GM21576 (cell line): ENCODE measurements around the gene UTP4.
A peak's percentile ranks its signal among the peaks of the same experiment; 100 is the strongest.

ENCODE experiments used
- ATAC-seq: cut with Tn5 transposase; IDR thresholded peaks from one replicate; pipeline ENCODE4 v1.9.1; 2021; ENCODE audit warnings: mild to moderate bottlenecking, moderate library complexity; ENCODE audit not compliant: unreplicated experiment

Gene UTP4

DNA sequence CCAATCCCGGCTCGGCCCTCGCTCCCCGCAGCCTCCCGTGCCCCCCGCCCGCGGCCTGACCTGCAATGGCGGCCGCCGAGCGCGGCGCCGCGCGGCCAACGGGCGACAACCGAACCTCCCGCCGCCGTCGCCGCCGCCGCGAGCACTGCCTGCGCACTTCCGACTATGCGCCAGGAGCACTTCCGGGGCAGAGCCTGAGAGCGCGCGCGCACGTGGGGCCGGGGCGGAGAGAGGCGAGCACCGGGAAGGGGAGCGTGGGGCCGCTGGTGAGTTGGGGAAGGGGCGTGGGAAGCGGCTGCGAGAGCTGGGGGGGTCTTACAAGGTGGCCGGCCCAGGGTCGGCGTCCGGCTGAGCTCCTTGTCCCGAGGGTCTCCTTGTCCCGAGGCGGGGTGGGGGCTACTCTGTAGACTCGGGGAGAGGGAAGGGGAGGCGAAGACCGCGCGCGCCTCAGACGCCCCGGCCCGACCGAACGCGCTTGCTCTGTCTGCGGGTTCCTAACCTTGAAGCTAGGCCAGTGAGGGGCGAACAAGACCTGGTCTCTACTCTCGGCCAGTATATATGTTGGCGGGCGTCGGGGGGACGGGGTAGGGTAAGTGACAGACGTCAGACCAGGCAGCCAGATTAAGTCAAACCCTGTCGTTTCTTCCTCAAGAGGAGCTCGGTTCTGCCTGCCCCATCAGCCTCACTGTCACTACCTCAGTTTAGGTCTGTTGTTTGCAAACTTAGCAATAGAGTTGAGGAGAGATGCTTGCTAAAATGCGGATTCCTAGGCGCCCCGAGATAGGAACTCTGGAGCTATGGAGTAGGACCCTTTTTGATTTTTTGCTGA, at the start of gene UTP4, which contains the start of gene CHTF8:
UTP4 (plus strand) TSS at position 226 of the 829 bp plus-strand sequence. CDS start 811 bp downstream, outside the sequence.
CHTF8 (minus strand) TSS at position 165 of the 829 bp plus-strand sequence. CDS start 11,130 bp downstream, outside the sequence.
- ATAC-seq, result peak; percentile 82

DNA sequence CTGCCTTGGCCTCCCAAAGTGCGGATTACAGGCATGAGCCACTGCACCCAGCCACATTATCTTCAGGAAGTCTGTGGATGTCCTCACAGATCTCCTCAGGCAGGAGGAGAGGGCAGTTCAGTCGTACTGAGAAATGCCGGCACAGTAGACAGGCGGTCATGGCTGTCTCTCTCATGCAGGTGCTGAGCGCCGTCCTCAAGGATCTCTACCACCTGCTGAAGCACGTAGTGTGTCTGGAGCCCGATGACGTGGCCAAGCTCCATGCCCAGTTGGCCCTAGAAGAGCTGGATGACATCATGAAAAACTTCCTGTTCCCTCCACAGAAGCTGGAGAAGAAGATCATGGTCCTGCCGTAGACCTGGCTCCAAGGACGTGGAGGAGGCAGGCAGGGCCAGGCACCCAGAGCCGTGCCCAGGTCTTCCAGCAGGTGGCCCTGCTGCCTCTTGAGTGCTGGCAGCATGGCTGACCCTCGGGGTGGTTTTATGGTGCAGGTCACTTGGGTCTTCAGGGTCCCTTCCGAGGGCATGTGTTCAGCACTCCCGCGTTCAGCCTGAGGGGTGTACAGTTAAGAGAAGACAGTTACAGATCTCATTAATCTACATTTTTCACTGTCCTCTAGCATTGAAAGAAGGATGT, 49.0 kb upstream of the UTP4 start:
- ATAC-seq, result no peak

- ATAC-seq, result no peak
These were observed 48.2 kb upstream of the UTP4 start for GRCh38 chr16:69084289-69084688.

- ATAC-seq, result no peak
These were observed 47.3 kb upstream of the UTP4 start for GRCh38 chr16:69085032-69085695.

DNA sequence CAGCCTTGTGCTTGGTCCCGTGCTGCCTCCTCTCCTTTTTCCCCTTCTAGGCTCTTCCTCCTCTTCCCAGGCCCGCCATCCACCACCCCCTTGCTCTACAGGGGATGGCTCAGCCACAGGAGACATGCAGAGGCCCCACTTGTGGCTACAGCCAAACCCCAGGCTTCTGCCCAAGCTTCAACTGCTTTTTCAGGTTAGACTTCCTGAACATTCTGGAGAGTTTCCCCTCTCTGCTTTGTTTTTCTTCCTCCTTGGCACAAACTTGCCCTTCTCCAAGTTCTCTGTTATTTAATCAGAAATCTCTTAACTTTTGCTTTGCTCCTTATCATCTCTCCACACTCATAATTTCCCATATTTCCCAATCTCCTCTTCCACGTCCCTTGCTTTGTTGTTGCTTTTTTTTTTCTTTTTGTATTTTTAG, 45.3 kb upstream of the UTP4 start:
- no peak for ATAC-seq

DNA sequence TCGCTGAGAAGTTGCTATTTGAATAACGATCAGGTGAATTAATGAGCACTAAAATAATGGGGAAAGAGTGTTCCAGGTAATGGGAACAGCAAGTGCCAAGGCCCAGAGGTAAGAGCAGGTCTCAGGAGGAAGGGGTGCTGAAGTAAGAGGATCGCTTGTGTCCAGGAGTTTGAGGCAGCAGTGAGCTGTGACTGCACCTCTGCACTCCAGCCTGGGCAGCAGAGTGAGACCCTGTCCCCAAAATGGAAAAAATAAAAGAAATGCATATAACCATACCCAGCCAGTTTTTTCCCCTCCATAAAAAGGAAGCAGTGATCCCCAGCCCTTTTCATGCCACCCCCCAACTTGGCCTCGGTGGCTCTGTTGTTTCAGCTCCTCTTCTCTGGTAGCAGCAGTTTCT, 43.8 kb upstream of the UTP4 start:
- no peak for ATAC-seq

- no peak for ATAC-seq
These were observed 43.1 kb upstream of the UTP4 start for GRCh38 chr16:69089091-69089910.

DNA sequence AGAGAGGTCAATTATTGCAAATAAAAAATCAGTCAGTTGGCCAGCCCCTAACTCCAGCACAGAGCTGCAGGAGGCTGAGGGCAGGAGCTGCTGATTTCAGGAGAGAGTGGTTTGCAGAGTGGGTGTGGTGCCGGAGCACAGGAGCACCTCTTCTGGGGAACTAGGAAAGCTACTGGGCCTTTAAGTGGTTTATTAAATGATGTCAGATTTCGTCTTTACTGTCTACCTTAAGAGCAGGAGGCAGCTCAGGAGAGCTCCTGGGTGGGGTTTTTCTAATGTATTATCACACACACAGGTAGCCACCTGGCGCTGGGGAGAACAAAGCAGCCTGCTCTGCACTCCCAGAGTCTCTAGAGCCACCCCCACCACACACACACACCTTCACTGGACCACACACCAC, 38.5 kb upstream of the UTP4 start:
- ATAC-seq, result no peak

- no peak for ATAC-seq
These were observed 37.9 kb upstream of the UTP4 start for GRCh38 chr16:69094501-69094900.

DNA sequence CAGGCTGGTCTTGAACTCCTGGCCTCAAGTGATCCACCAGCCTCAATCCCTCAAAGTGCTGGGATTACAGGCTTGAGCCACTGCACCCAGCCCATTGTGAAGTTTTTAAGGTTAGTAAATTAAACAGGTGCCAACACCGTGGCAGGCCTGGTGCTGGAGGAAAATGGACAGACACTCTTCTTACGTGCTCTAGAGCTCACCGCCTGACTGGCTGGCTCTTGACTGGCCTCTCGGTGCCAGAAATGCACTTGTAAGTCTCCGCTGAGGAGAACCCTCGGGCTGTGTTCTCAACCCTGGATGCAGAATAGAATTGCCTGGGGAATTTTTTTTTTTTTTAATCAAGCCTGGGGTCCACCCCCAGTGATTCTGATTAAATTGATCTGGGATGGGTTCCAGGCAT, 37.3 kb upstream of the UTP4 start:
- ATAC-seq, result no peak

GRCh38 chr16:69100071-69100691, 32.3 kb upstream of the UTP4 start:
- no peak for ATAC-seq

DNA sequence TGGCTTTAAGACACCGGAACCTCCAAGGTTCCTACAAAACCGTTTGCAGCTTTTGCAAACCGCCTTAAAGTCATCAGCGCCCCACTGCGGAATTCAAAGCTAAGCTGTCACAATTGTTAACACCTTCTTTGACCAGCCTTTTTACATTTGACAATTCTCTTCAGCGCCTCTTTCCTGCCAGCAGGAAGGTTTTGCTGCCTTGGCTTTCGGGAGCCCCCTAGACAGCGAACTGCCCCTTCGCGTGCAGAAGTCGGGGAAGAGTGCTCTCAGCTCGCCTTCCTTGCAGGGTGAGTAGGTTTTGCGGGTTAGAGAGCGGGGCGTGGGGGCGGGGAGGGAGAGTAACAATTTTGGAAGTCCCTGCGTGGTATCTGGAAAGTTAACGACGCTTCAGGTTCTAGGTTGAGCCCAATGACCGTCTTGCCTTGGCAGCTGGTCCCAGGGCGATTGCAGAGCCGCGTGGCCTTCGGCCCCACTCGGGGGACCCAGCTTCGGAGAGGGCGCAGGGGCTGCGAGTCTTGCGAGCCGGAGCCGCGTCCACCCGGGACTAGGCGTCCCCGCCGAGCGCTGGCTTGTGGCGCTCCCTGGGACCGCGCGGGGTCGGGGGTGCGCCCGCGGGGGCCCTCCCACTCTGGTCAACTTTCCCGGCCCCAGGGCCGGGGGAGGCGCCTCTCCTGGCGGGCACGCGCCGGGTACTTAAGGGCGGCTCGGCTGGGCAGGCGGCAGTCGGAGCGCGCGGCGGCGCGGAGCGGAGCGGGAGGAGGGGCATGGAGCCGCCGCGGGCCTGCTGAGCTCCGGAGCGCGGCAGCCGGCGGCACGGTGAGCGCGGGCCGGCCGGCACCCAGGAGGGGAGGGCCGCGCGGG, 26.7 kb upstream of the UTP4 start, which contains the start of gene HAS3:
HAS3 (plus strand) TSS at position 153 of the 861 bp plus-strand sequence. CDS start 3,743 bp downstream, outside the sequence.
- no peak for ATAC-seq

DNA sequence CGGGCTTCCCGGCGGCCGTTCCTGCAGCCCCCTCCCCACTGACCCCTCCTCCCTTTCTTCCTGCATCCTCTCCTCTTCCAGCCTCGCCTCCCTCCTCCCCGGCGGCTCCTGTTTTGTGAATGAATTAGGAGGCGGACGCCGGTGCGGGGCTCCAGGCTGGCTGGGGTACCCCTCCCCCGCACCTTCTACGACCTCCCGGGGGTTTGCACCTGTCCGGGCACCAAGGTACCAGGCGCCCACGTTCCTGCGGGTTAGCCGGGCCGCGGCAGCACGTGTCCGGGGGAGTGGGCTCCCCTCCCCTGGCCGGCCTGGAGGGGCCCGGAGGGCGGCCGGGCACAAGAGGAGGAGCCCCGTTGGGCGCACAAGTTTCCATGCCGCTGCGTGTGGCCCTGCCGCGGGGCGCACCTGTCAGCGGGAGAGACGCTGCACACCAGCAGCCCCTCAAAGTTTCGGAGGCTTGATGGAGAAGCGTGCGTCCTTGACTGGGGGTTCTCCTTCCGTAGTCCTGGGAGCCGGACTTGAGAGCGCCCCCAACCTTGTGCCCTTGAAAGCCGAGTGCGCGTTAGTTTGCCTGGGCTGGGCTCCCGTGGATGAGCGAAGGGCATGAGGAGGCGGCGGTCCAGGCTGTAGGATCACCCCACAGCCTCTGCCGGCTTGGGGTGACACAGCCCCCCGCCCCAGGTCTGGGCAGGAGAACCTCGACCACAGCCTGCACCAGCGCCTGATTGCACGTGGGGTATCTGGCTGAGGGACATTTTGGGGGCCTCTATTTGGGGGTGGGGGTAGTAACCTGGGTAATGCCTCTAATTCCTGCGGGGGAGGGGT, 25.7 kb upstream of the UTP4 start:
- ATAC-seq, result no peak

GRCh38 chr16:69107316-69107962, 25.0 kb upstream of the UTP4 start:
- no peak for ATAC-seq

- ATAC-seq, result no peak
These were observed 24.2 kb upstream of the UTP4 start for GRCh38 chr16:69108064-69108904.

- no peak for ATAC-seq
These were observed 23.6 kb upstream of the UTP4 start for GRCh38 chr16:69108905-69109252.
